RPMI8226 (cell line): ENCODE data around the gene RAB11FIP2.
"Not testable (repeated sequence)": the region's sequence is repeated elsewhere in the genome, so short reads cannot be mapped to it uniquely, and the experiment has no call there.

ENCODE experiments used
- DNase-seq: peaks from one replicate; pipeline ENCODE4 v3.0.0-alpha.2; 2015

Gene RAB11FIP2

GRCh38 chr10:118046395-118047156 is at the start of gene RAB11FIP2:
Gene RAB11FIP2, minus strand, starts transcription at chr10:118046941. Its CDS starts 778 bp downstream, at chr10:118046163.
- peak; percentile 91 for DNase-seq

- DNase-seq, result no peak
Measured at GRCh38 chr10:118096022-118096421, 49.3 kb upstream of the RAB11FIP2 start.

GRCh38 chr10:118092209-118092608 is 45.5 kb upstream of the RAB11FIP2 start:
- no peak for DNase-seq

GRCh38 chr10:118080817-118081216 is 34.1 kb upstream of the RAB11FIP2 start:
- no peak for DNase-seq

GRCh38 chr10:118076705-118077104 is 30.0 kb upstream of the RAB11FIP2 start:
- no peak for DNase-seq

GRCh38 chr10:118072840-118073239 is 26.1 kb upstream of the RAB11FIP2 start:
- DNase-seq, result no peak

GRCh38 chr10:118067389-118067788 is 20.6 kb upstream of the RAB11FIP2 start:
- not testable (repeated sequence) for DNase-seq

GRCh38 chr10:118062798-118063238 is 16.1 kb upstream of the RAB11FIP2 start:
- no peak for DNase-seq

GRCh38 chr10:118058371-118058770 is 11.6 kb upstream of the RAB11FIP2 start:
- no peak for DNase-seq

GRCh38 chr10:118057361-118057760 is 10.6 kb upstream of the RAB11FIP2 start:
- no peak for DNase-seq

GRCh38 chr10:118054383-118054782 is 7.6 kb upstream of the RAB11FIP2 start:
- DNase-seq, result no peak

- no peak for DNase-seq
Measured at GRCh38 chr10:118052816-118053215, 6.1 kb upstream of the RAB11FIP2 start.

- DNase-seq, result no peak
Measured at GRCh38 chr10:118047880-118048279, 1.1 kb upstream of the RAB11FIP2 start.

GRCh38 chr10:118047157-118047719 is 497 bp upstream of the RAB11FIP2 start:
- DNase-seq, result no peak

GRCh38 chr10:118045837-118046394 is 825 bp downstream of the RAB11FIP2 start:
- peak; percentile 43 for DNase-seq

- no peak for DNase-seq
Measured at GRCh38 chr10:118045158-118045836, 1.4 kb downstream of the RAB11FIP2 start.

- DNase-seq, result peak; percentile 18
Measured at GRCh38 chr10:118042827-118043242, 3.9 kb downstream of the RAB11FIP2 start.

GRCh38 chr10:118042336-118042735 is 4.4 kb downstream of the RAB11FIP2 start:
- DNase-seq, result no peak

GRCh38 chr10:118041316-118041715 is 5.4 kb downstream of the RAB11FIP2 start:
- no peak for DNase-seq

GRCh38 chr10:118036281-118036875 is 10.4 kb downstream of the RAB11FIP2 start:
- no peak for DNase-seq

GRCh38 chr10:118035354-118036005 is 11.3 kb downstream of the RAB11FIP2 start:
- no peak for DNase-seq

GRCh38 chr10:118034791-118035261 is 11.9 kb downstream of the RAB11FIP2 start:
- DNase-seq, result no peak
